Stimulated activated CD8-positive, alpha-beta memory T cell treated with anti-CD3 and anti-CD28 coated beads, Interleukin-15, amount 100 ng/mL, for 1 hour (primary cell): ENCODE measurements around the gene NEIL1.
"Not testable (repeated sequence)": the region's sequence is repeated elsewhere in the genome, so short reads cannot be mapped to it uniquely, and the experiment has no call there.

Experiments used
- DNase-seq: peaks from one replicate; pipeline ENCODE4 v3.0.0-alpha.2; 2020; ENCODE audit warnings: low read depth

NEIL1 gene

DNA sequence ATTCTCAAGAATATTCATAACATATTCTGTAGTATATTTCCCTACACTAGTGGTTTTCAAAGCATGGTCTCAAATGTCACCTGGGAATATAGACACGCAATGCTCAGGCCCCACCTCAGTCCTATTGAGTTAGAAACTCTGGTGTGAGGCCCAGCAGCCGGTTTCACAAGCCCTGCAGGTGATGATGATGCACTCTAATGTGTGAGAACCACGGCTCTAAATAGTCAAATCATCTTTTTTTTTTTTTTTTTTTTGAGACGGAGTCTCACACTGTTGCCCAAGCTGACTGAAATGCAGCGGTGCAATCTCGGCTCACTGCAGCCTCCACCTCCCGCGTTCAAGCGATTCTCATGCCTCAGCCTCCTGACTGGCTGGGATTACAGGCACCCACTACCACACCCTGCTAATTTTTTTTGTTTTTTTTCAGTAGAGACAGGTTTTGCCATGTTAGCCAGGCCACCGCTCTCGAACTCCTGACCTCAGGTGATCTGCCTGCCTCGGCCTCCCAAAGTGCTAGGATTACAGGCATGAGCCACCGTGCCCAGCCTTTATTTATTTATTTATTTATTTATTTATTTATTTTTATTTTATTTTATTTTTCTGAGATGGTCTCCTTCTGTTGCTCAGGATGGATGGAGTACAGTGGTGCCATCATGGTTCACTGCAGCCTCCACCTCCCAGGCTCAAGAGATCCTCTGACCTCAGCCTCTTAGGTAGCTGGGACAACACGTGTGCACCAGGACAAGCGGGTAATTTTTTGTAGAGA lies 13.0 kb upstream of the NEIL1 start:
- DNase-seq, result not testable (repeated sequence)

DNA sequence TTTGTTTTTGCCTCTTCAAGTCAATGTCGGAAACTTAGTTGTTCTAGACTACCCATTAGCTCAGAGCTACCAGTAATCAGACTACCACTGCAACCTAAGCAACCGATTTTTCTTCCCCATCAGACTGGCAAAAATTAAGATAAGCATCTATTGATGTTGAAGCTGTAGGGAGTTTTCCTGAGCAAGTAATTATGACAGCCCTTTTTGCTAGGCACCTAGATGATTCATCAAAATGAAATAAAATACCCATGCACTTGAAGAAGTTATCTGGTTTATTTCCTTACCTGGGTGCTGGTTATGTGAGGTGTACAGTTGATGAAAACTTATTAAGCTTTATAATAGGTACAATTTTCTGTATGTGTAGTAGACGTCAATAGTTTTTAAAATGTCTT lies 11.5 kb upstream of the NEIL1 start:
- DNase-seq, result no peak

DNA sequence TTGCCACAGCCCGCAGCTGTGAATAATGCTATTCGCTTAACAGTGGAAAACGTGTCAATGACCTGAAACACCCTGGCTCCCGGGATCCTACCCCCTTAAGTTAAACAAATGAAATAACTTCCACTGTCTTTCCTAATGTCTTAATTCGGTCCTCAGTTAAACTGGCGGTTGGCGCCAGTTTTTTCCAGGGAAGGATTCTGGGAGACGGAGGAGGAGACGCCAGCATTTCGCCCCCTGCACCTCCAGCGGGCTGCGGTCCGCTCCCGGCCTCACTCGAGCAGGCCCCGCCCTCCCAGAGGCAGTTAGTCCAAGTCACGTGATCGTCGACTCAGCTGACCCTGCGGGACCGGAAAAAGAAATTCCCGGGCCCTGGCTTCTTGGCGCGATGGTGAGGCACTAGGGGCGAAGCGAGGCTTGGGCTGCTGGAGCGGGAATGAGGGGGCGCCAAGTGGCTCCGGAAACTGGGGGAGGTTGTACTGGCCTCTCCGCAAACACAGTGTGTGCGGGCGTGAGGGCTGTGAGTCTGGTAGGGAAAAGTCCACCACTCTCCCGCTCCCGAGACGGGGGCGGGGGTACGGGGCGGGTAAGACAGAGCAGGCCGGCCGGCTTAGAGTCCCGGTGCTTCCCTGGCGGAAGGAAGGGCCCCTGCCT lies 11.0 kb upstream of the NEIL1 start, which contains the start of gene COMMD4:
Gene COMMD4 (plus strand): TSS at position 359 of the 651 bp plus-strand sequence. CDS start 27 bp downstream, at position 386.
- peak; percentile 27 for DNase-seq

DNA sequence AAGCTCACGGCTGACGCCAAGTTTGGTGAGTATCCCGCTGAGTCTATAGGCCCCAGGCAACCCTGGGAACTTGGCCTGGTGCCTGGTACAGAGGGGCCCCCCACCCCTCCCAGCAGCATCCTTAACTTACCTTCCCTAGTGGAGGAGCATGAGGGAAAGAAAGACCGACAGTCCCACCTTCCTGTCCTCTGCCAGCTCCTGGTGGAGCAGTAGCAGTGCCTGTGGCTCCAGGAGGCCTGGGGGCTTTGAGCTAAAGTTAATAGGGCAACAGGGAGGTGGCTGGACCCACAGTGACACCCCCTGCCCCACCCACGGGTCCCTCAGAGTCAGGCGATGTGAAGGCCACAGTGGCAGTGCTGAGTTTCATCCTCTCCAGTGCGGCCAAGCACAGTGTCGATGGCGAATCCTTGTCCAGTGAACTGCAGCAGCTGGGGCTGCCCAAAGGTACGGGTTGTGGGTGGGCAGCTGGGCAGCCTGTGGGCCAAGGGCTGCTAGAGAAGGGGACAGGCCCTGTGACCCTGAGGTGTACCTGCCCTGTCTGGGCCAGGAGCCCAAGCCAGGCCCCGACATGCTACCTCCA lies 8.1 kb upstream of the NEIL1 start:
- no peak for DNase-seq

DNA sequence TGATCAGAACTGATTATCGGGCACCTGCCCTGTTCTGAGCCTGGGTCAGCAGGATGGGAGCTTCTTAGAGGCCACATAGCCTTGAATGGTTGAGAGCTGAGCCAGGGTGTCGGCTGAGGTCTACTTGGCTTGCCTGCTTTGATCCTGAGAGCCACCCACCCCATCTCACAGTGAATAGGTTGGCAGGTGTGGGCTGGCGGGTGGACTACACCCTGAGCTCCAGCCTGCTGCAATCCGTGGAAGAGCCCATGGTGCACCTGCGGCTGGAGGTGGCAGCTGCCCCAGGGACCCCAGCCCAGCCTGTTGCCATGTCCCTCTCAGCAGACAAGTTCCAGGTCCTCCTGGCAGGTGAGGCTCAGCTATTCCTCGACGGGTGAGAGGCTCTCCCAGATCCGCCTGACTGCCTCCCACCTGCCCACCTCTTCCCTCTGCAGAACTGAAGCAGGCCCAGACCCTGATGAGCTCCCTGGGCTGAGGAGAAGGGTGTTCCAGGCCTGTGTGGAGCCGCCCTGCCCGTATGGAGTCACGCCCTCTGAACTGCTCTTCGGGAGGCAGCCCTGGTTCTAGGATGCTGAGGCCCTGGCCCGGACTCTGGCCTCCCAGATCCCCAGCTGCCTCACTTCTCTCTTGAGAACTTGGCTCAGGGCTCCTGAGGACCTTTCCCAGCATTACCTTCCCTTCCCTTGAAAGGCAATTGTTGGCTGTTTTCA lies 7.2 kb upstream of the NEIL1 start:
- no peak for DNase-seq

DNA sequence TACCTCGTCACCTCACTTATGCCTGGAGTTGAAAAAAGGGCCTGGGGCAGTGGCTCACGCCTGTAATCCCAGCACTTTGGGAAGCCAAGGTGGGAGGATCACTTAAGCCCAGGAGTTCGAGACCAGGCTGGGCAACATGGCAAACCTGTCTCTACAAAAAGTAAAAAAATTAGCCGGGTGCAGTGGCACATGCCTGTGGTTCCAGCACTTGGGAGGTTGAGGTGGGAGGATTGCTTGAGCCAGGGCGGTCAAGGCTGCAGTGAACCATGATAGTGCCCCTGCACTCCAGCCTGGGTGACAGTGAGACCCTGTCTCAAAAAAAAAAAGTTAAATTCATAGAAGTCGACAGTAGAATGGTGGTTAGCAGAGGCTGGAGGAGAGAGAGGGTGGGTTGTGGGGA lies 4.6 kb upstream of the NEIL1 start:
- DNase-seq, result no peak

DNA sequence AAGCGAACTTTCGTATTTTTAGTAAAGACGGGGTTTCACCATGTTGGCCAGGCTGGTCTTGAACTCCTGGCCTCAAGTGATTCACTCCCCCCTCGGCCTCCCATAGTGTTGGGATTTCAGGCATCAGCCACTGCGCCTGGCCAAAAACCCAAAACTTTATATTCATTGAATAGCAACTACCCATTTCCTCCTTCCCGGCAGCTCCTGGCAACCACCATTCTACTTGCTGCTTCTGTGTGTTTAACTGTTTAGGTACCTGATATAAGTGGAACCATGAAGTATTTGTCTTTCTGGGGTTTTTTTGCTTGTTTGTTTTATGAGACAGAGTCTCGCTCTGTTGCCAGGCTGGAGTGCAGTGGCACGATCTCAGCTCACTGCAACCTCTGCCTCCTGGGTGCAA lies 2.9 kb upstream of the NEIL1 start:
- DNase-seq, result not testable (repeated sequence)

DNA sequence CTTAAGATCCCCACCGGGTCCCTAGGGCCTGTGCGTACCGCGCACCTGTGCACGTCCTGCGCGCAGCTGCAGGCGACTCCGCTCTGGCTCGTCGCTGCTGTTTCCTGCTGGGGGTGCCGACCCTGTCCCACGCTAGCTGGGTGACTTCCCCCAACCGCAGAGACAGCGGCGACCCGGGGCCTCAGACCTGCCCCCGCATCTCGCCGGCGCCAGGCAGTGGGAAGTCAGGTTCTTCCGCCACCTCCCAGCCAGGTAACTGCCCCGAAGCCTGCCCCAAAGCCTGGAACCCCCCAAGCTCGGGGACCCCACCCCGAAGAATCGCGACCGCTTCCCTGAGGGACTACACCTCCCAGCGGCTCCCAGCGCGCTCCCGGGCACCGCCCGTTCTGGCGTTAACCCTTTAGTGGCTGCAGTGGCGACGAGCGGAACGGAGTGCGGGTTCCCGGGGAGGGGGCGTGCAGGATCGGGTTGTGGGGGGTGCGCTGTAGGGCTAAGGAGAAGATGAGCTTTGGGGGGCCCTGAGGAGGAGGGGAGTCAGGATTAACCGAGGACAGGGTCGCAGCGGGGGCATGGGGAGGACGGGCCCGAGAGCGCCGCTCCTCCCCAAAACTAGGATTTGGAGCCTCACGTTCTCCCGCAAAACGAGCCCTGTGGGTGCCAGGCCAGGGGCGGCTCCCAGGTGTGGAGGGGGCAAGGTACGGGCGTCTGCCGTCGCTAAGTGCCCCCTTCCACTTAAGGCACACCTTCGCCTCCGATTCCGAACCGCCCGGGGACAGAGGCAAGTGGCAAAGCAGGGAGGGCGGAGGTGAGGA lies 589 bp downstream of the NEIL1 start:
- peak; percentile 33 for DNase-seq

DNA sequence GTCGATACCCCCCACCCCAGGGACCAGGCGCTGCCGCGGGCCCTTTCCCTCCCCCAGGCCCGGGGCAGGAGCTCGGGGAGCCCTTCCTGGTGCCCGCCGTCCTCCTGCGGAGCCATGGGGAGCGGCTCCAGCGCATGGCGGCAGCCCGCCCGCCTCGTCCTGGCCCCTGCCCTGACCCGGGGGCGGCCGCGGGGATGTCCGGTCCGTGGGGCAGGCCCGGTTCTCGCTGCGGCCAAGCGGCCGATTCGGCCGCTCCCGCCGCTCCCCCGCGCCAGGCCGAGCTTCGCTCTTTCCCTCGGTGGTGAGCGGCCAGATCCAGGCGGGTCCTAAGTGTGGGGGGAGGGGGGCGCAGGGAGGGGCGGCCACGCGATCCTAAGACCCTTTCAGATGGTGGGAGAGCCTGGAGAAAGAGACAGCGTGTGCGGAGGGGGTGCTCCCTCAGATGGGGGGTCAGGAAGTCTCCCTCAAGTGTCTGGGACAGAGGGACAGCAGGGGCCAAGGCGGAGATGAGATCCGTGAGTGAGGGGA lies 1.3 kb downstream of the NEIL1 start:
- no peak for DNase-seq

DNA sequence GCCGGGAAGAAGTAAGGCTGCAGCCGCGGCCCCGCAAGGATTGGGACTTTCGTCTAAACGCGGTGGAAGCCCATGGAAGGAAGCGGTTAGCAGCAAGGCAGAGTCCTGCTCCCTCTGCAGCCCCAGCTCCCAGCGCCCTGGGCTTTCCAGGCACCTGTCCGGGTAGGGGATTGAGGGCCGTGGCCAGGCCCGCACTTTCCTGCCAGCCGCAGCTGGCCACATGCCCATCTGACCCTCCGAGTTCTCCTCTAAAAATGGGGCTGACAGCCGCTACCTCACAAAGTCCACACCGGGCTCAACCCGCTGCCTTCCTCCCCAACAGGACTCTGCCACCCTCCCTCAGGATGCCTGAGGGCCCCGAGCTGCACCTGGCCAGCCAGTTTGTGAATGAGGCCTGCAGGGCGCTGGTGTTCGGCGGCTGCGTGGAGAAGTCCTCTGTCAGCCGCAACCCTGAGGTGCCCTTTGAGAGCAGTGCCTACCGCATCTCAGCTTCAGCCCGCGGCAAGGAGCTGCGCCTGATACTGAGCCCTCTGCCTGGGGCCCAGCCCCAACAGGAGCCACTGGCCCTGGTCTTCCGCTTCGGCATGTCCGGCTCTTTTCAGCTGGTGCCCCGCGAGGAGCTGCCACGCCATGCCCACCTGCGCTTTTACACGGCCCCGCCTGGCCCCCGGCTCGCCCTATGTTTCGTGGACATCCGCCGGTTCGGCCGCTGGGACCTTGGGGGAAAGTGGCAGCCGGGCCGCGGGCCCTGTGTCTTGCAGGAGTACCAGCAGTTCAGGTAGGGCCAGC lies 1.9 kb downstream of the NEIL1 start:
- no peak for DNase-seq

DNA sequence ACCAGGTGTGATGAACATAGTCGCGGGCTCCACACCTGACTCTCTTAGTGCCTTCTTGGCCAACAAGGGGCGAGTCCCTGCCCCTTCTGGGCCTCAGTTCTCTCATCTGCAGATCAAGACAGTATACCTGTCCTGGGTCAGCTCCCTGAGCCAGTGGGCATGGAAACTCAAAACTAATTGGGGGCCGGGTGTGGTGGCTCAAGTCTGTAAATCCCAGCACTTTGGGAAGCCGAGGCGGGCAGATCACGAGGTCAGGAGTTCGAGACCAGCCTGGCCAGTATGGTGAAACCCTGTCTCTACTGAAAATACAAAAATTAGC lies 2.5 kb downstream of the NEIL1 start:
- not testable (repeated sequence) for DNase-seq

DNA sequence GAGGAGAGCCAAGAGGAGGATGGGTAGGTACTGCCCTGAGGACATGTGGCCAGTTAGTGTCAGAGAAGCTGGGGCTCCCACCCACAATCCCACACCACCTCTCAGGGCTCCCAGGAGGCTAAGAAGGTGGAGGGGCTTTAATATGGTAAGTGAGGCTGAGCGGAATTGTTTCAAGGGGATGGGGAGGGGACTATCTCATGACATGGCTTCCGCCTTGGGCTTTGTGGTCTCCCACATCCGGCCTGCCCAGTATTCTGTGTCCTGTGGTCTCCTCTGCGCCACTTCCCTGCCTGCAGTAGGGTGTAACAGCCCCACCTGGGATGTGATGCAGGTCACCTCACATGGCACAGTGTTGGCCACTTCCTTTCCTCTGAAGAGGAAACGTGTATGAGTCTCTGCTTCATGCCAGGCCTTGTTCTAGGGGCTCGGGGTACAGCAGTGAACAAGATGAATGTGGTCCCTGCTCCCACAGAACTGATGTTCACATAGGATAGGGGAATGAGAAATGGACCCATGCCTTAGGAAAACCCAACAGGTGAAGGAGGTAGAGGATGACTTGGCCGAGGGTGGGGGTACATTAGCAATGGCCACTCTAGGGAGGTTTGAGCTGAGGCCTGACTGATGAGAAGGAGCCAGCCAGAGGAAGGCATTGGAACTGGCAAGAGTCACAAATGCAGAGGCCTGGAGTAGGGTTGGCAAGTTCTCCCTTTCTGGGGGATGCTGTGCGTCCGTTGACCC lies 3.2 kb downstream of the NEIL1 start:
- peak; percentile 50 for DNase-seq

DNA sequence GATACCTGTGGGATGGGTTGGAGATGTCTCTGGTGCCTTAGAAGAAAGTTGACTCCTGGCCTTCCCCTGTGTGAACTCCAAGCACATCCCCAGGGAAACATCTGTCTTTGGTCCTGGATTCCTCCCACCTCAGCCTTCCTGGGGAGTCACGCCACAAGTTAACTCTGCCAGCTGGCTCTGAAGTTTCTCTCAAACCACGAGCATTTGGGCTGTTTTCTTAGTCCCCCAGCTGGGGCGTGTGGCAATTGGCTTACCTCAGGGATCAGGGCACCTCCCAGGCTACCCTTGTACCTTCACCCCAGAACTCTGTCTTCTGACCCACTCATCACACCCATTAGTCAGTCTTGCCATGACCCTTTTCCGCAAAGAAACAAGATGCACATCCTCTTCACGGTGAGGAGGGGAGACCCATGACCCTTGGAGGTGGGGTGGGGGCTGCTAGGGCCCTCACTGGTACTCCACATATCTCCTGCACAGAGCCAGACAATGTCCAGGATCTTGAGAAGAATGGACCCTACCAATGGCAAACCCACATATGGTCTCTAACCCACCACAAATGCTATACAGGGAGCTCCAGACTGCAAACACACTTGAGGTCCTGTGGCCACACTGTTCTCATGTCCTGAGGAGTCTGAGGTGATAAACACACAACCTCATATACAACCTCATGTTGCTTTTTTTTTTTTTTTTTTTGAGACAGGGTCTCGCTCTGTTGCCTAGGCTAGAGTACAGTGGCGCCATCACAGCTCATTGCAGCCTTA lies 3.9 kb downstream of the NEIL1 start:
- DNase-seq, result no peak

DNA sequence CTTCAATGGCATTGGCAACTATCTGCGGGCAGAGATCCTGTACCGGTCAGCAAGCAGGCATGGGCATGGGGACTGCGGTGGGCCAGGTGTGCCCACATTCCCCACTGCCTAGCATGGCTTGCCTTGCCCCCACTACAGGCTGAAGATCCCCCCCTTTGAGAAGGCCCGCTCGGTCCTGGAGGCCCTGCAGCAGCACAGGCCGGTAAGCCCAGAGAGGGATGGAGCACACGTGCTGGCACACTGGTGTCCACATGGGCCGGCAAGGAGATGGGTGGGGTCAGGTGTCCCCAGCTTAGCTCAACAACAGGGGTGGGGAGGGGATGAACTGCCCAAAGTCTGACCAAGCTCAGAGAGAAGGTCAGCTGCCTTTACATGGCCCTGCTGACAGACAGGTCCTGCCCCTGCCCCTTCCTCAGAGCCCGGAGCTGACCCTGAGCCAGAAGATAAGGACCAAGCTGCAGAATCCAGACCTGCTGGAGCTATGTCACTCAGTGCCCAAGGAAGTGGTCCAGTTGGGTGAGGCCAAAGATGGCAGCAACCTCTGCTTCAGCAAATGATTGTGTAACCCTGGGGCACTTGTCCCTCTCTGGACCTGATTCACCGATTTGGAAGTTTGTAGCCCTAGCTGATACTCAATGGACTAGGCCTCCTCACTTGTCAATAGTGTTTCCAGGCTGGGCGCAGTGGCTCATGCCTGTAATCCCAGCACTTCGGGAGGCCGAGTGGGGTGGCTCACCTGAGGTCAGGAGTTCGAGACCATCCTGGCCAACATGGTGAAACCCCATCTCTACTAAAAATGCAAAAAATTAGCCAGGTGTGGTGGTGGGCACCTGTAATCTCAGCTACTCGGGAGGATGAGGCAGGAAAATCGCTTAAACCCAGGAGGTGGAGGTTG lies 5.6 kb downstream of the NEIL1 start:
- no peak for DNase-seq

DNA sequence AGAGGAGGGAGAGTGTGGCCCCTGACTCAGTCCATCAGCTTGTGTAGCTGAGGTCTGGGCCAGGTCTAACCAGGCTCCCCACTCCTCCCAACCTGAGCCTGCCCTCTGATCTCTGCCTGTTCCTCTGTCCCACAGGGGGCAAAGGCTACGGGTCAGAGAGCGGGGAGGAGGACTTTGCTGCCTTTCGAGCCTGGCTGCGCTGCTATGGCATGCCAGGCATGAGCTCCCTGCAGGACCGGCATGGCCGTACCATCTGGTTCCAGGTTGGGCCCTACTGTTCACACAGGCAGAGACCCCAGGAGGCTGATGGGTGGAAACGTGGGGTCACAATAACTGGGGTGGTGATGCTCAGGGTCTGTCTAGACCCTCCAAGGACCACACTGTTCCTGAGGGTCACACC lies 6.8 kb downstream of the NEIL1 start:
- no peak for DNase-seq

DNA sequence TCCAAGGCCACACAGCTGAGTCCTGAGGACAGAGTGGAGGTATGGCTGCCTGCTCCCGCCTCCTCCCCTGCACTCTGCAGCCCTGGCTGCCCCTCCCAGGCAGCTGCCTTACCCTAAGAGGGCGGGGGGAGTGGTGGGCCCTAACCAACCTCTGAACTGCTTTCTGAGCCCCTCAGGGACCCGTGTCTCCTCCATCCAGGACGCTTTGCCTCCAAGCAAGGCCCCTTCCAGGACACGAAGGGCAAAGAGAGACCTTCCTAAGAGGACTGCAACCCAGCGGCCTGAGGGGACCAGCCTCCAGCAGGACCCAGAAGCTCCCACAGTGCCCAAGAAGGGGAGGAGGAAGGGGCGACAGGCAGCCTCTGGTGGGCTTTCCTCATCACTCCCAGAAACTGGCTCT lies 7.6 kb downstream of the NEIL1 start:
- DNase-seq, result no peak

DNA sequence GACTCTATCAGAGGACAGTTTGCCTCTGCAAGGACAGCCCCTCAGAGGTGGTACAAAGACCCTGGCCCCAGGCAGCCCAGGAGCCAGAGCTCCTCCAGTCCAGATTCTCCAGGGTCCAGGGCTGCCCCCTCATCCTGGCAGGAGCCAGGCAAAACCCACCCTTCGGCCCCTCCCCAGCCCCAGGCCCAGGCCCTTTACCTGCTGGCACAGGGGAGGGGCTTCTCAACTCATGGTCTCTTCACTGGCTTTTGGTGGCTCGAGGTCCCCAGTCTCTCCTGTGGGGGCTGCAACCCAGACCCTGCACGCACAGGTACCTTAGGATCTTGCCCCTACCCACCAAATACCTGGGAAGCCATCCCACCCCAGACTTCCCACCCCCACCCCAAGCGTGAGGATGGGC lies 8.5 kb downstream of the NEIL1 start:
- no peak for DNase-seq

DNA sequence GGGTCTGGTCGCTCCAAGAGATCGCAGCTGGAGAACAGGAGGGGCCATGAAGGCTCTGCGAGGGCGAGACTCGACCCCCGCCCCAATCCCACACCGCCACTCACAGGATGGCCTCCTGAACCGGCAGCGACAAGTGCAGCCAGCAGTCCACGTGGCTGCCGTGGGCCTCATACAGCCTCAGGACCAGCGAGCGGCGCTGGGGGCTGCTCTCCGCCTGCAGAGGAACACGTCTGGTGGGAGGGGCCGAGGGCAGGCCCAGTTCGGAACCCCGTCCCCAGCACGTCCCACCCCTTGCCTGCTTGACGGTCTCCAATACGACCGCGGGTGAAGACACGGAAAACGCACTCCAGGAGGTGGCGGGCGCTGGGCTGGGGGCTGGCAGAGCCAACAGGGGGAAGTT lies 9.2 kb downstream of the NEIL1 start:
- DNase-seq, result no peak
